HG03175 (cell line): ENCODE data around the gene SCN10A.
A peak's percentile ranks its signal among the peaks of the same experiment; 100 is the strongest.

Experiments used
- ATAC-seq: cut with Tn5 transposase; IDR thresholded peaks from one replicate; pipeline ENCODE4 v1.9.1; 2021; ENCODE audit warnings: mild to moderate bottlenecking, moderate library complexity; ENCODE audit not compliant: unreplicated experiment

The SCN10A gene

DNA sequence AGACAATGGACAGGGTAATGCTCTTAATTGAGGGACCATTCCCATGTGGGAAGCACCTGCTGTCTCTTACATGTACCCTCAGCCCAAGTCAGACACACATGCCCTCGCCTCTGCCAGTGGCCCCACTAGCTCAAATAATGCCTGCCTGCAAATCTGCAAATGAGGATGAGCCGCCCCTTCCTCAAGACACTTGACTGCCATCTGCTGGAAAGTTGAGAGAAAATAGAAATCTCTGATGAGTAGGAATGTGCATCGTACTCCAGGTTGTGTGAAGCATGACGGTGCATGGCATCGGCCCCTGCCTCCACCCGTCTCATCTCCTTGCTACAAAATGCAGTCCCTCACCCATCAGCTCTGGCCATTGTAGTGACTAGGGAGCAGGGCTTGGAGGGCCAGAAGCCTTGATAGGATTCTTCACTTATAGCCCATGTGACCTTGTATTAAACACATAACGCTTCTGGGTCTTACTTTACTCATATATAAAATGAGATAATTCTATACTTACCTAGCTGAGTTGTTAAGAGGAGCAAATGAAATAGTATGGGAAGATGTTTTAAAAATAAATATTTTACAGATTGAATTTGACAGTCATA, 160.2 kb downstream of the SCN10A start:
- no peak for ATAC-seq

DNA sequence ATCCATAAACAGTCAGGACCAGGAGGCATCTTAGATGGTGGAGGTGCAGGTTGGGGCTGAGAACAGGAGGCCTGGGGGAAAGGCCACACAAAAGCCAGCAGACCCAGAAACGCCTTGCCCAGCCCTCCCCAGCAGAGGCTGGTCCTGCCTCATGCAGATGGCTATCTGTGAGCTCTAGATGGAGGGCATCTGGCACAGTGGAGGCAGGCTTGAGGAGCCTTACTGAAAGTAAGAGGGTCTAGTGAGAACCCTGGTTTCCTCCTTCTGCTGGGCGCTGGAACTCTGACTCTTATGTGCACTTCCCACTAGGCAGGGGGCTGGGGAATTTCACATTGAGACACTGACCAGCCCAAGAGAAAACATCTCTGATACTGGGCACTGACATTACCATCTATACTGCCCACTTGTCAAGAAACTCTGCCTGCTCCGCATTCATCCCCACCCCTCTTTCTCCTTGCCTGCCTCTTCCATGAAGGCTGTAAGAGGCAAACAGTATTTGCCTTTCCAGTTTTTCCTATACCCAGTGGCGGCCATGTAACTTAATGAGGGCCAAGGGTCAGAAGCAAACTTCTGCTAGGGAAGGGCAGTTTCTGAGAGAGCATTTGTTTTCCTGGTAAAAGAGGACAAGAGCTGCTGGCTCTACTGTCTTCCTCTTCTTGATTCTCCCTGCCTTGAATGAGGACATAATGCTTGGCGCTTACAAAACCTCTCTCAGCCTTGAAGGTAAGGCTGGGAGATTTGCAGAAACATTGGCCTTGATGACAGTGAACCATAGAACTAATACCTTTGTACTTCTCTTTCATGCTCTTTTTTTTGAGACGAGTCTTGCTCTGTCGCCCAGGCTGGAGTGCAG, 162.1 kb downstream of the SCN10A start:
- no peak for ATAC-seq

DNA sequence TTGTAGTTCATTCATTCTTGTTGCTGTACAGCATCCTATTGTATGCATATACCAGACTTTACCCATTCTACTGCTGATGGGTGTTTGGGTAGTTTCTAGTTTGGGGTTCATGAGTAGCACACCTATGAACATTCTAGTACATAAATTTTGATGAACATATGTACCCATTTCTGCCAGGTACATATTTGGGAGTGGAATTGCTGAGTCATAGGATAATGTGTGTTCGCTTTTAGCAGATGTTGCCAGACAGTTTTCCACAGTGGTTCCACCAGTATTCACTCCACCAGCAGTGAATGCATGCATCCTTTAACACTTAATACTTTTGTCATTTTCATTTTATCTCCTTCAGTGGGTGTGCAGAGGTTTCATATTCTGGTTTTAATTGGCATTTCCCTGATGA, 163.1 kb downstream of the SCN10A start:
- no peak for ATAC-seq

DNA sequence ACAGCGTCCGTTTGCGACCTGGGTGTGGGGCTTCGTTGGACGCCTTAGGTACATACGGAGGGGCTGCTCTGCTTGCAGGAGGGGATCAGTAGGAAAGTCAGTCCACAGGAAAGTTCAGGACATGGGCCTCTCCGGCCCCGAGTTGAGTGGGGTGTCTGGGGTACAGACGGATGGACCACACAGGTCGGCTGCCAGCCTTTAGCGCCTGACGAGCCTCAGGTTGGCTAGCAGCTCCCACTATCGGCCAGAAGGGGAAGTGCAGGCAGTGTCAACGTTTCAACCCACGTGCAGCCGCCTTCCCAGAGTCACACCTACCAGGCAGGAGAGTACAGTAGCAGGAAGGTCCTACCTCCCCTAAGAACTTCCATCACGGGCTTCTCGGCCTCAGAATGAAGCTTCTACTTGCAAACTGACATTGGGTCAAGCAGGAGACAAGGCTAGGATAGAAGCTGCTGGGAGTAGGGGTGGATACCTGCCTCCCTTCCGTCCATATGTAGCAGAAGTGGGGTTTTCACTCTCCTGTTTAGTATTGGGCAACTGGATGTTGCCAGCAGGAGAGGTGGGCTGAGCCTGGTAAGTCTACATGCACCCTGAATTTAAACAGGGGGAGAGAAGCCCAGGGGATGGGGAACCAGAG, 164.7 kb downstream of the SCN10A start:
- peak; percentile 69 for ATAC-seq

DNA sequence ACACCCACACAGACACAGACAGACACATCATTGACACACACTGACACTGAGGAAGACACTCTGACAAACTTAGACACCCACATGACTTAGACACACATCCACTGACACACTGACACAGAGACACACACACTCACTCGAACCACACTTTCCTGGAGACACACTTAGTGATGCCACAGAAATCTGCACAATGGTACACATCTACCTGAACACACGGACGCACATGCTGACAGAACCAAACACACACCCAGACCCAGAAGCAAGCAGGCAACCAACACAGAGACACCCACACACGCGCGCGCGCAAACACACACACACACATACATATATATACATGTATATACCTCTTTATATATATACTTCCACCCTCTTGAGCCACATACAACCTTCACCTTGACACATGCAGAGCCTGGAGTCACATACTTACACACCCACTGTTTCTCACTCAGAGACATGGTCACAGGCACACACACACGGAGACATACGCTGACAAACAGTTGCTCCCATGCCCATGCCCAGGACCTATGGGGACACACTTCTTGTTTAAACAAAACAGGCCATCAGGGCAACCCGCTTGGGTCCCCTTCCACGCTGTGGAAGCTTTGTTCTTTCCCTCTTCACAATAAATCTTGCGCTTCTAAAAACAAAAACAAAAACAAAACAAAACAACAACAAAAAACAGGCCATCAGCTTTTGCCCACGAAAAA, 165.6 kb downstream of the SCN10A start:
- no peak for ATAC-seq

DNA sequence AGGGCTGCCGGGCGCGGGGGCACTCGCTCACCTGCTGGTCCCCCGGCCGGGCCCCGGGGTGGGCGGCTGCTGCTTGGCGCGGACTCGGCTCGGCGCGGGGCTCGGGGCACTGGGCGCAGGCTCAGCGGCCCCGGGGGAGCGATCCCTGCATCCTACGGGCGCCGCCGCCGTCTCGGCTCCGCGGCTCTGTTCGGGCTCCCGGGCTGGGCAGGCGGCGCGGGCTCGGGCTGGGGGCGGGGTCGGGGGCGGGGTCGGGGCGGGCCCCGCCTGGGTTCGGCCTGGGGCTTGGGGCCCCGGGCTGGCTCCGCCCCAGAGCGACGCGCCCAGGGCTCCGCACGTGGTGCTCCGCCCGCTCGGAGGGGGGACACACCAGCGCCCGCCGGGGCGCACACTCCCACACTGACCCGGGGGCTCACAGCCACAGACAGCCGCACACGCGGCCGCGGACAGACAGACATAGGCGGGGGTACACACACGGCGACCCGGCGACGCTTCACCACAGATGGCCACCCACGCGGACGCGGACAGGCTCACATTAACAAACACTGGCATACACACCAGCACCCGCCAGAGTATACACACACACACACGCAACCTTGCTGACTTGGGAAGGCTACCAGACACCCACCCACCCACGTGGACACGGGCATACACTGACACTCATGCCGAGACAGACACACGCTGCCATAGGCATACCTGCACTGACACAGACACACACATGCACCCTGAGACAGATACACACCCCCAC, 166.3 kb downstream of the SCN10A start, which contains the start of gene SCN5A:
Gene SCN5A (minus strand): TSS at position 188 of the 748 bp plus-strand sequence. CDS start 16,380 bp downstream, outside the sequence.
- peak; percentile 40 for ATAC-seq

DNA sequence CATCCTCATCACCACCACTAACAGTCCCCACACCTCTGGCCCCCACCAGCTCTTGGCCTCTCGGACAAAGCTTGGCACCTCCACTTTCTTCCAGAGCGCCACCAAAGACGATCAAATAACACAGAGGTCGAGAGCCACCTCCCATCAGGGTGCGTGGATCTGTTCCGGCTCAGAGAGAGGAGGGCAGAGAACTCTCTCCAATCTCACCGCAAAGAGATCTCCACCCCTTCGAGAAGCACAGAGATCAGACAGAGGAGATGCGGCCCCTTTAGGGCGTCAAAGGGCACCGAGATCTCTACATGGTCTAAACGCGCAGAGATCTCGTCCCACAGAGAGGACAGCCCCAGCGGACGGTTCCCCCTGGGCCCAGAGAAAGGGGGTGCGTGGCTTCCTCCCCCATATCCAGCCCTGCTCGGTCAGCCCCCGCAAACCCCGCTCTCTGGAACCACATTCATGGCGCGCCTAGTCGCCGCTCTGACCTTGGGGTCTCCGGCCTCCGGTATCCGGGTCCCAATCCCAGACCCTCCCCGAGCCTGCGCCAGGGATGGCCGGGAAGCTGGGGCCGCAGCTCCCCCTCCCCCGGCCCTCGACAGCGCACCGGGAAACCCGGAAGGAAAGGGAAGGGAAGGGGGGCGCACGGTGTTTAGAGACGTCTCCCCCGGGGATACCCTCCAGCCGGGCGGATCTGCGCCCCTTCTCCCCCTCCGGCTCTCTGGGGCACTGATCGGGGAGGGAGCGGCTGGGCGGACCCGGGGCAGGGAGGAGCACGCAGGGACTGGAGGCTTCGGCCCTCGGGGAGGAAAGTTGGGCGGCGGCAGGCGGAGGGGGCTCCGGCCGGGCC, 167.1 kb downstream of the SCN10A start:
- ATAC-seq, result peak; percentile 17

DNA sequence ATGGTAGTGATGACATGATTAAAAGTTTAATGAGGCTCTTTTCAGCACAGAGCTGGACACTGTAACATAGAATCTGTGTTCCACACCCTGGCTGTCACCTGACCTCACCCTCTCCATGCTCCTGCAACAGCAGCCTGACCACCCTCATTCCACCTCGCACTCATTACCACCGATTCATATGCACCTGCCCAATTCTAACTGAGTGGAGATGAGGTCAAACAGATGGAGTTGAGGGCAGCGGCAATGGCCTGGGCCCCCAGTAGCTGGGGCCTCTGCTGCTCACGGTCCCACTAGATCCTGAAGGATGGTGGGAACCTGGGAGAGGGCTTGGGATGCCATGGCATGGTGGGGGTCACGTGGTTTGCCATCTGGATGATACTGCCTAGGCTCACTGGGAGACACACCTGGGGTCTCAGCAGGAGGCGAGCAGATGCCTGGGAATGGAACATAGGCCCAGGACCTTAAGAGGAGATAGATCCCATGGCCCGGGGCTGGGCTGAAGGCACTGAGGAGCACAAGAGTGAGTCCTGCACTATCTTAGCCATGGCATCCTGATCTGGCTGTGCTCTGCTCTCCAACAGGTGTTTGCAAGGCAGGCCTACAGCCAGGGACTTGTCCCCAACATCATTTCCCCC, 167.9 kb downstream of the SCN10A start:
- ATAC-seq, result no peak

DNA sequence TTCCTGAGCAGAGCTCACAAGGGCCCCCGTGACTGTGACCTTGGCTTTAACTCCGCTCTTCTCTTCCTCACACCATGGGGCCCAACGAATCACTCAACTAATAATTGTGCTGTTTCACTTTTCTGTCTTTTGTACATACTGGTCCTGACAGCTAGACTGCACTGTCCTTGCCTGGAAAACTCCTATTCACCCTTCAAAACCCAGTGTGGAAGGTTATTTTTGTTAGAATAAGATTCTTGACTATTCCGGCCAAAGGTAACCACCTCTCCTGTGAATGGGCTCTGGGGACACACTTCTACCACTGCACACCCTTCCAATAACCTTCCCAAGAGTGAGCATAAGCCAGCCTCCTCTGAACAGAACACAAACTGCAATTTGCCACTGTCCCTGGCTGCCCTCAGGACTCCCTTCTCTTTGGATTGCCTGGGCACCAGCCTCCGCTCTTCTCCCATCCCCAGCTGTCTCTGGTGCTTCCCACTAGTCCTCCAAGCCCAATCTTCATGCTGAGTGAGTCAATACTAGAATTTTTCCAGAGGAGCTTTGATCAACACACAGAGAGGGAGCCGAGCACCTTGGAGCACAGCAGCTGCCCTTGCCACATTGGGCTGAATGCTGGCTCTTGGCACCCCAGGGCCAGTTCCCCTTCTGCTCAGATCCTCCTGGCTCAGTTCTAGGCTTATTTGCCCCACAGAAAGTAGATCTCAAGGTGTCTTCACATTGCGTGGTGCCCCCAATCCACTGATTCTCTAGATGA, 168.6 kb downstream of the SCN10A start:
- no peak for ATAC-seq
